GM23248 (cell line): ENCODE results near the gene IFNL2.

Experiments
- EZH2 ChIP-seq: fragments of 200-600 bp; sonication (generic); IDR thresholded peaks from 2 replicates; pipeline ENCODE4 v1.6.1; 2018; ENCODE audit warnings: antibody characterized with exemption, mild to moderate bottlenecking; ENCODE audit not compliant: insufficient read depth, poor library complexity, severe bottlenecking
- EZH2phosphoT487 ChIP-seq: fragments of 200-600 bp; sonication (generic); IDR thresholded peaks from 2 replicates; pipeline ENCODE4 v1.6.1; 2018; ENCODE audit warnings: antibody characterized with exemption, moderate library complexity, mild to moderate bottlenecking, low read depth; ENCODE audit not compliant: insufficient read depth

DNA sequence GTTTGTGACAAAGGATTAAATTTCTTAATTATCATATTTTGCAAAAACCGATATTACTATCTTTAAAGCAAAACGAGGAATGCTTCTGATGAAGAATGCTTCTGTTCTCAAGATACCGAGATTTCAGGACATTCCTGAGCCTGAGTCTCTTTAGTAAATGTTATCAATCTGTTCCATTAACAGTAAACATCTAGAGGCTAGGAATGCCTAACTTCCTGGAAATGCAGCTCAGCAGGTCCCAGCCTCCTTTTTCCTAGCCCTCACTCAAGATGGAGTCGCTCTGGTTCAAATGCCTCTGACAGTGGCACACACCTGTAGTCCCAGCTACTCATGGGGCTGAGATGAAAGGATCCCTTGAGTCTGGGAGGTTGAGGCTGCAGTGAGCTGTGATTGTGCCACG, 17.1 kb upstream of the IFNL2 start:
- TF ChIP-seq EZH2phosphoT487 (no peak), EZH2 (no peak)
